MCF 10A (cell line): ENCODE measurements around the gene HLA-E. TPM values are rescaled to one million over a fixed set of nuclear protein-coding genes. Genes with fewer than 3 reads are reported as not detected.

Source experiments
- BruUV-seq: library from RNA; stranded (reverse); fragments of 400-500 nt; replicated peaks from 2 replicates; lab custom pipeline; 2021; lab: Mats Ljungman, UMichigan
- CTCF ChIA-PET: fragments of 300-600 bp; sonication (Branson Sonifier 250); formaldehyde crosslinking; extraction: SDS; loops from one replicate; lab custom pipeline; 2021; ENCODE audit warnings: antibody characterized with exemption, inconsistent platforms; lab: Yijun Ruan, JAX
- POLR2A ChIA-PET: fragments of 300-600, 350-650 bp; sonication (Branson Sonifier 250); formaldehyde crosslinking; extraction: SDS; loops from one replicate; lab custom pipeline; 2020; ENCODE audit warnings: antibody characterized with exemption, inconsistent platforms; lab: Yijun Ruan, JAX
- DNase-seq: peaks from one replicate; pipeline ENCODE4 v3.0.0-alpha.2; 2018; ENCODE audit not compliant: unreplicated experiment
- H3K27ac Mint-ChIP-seq: one replicate; pipeline ENCODE4 v1.8.0; 2022; ENCODE audit warnings: mild to moderate bottlenecking, low read depth, mixed read lengths; ENCODE audit not compliant: unreplicated experiment
- H3K27me3 Mint-ChIP-seq: one replicate; pipeline ENCODE4 v1.8.0; 2022; ENCODE audit warnings: mixed read lengths; ENCODE audit not compliant: insufficient read depth, unreplicated experiment
- H3K36me3 Mint-ChIP-seq: one replicate; pipeline ENCODE4 v1.8.0; 2022; ENCODE audit warnings: mild to moderate bottlenecking, moderate library complexity, mixed read lengths; ENCODE audit not compliant: insufficient read depth, unreplicated experiment
- H3K4me1 Mint-ChIP-seq: one replicate; pipeline ENCODE4 v1.8.0; 2022; ENCODE audit warnings: mixed read lengths; ENCODE audit not compliant: insufficient read depth, unreplicated experiment
- H3K4me3 Mint-ChIP-seq: one replicate; pipeline ENCODE4 v1.8.0; 2022; ENCODE audit warnings: mild to moderate bottlenecking, moderate library complexity, mixed read lengths; ENCODE audit not compliant: unreplicated experiment
- H3K9me3 Mint-ChIP-seq: one replicate; pipeline ENCODE4 v1.8.0; 2022; ENCODE audit warnings: mixed read lengths; ENCODE audit not compliant: unreplicated experiment
- CTCF ChIP-seq: fragments of 200-600 bp; IDR thresholded peaks from one replicate; pipeline ENCODE4 v1.8.0; 2022; ENCODE audit warnings: antibody characterized with exemption, mild to moderate bottlenecking; ENCODE audit not compliant: unreplicated experiment
- intact Hi-C: fragments of 100-400 bp; cut with micrococcal nuclease; formaldehyde crosslinking; loops from 2 replicates; pipeline ENCODE4 v1.14.1; 2022
- total RNA-seq: library from RNA; stranded (reverse); gene quantifications from 2 replicates; pipeline ENCODE4 v1.2.3, GENCODE V29; 2022

The HLA-E gene
- total RNA-seq, 1 experiment from 2014 or later = 83.6 TPM

- Mint-ChIP-seq H3K9me3 (no peaks in the 10 kb centered on the region), H3K27me3 (no peaks in the 10 kb centered on the region), H3K4me1 (peaks cover 12% of the 10 kb centered on the region), H3K27ac (no peak overlapping the region), H3K36me3 (peaks cover 20% of the 10 kb centered on the region), H3K4me3 (peak overlapping the region; percentile 15)
- intact Hi-C loops = loop anchor here (5.0 kb wide), 1 partner anchor 181 kb away; the partner anchor contains the start of gene TUBB
- TF ChIP-seq CTCF = peak; percentile 92
- POLR2A ChIA-PET = interaction anchor here (0.6 to 4.6 kb wide), 18 partner anchors 10 to 546 kb away, joined by 3 to 27 read pairs (median 4); partner anchors contain the start of genes ABCF1, GNL1, MRPS18B and PPP1R10
- CTCF ChIA-PET = interaction anchor here (0.7 to 9.9 kb wide), 27 partner anchors 11 to 545 kb away, joined by 3 to 229 read pairs (median 5); partner anchors contain the start of genes GNL1 and PRR3
- no TSS peak for BruUV-seq
- DNase-seq = peak; percentile 74
Measured at GRCh38 chr6:30541515-30542403, 52.5 kb downstream of the HLA-E start.

- H3K27me3 Mint-ChIP-seq = no peaks in the 10 kb centered on the region
- no peaks in the 10 kb centered on the region for H3K9me3 Mint-ChIP-seq
- H3K4me1 Mint-ChIP-seq = peaks cover 12% of the 10 kb centered on the region
- DNase-seq = no peak
- ChIA-PET CTCF (interaction anchor here (0.7 to 9.9 kb wide), 15 partner anchors 8 to 545 kb away, joined by 3 to 229 read pairs (median 6); partner anchors contain the start of genes GNL1 and PRR3), POLR2A (interaction anchor here (0.6 to 4.6 kb wide), 8 partner anchors 13 to 188 kb away, joined by 3 to 27 read pairs (median 4); partner anchors contain the start of genes GNL1 and PRR3)
- H3K36me3 Mint-ChIP-seq = peaks cover 26% of the 10 kb centered on the region
- no peak for TF ChIP-seq CTCF
- H3K4me3 Mint-ChIP-seq = no peak overlapping the region
- intact Hi-C loops = loop anchor here (5.0 kb wide), 1 partner anchor 180 kb away; the partner anchor contains the start of gene TUBB
- H3K27ac Mint-ChIP-seq = no peak overlapping the region
- BruUV-seq = no TSS peak
Measured at GRCh38 chr6:30542404-30542725, 53.1 kb downstream of the HLA-E start.

- ChIA-PET POLR2A (interaction anchor here (0.6 to 4.6 kb wide), 4 partner anchors 13 to 184 kb away, joined by 3 to 27 read pairs (median 3); partner anchors contain the start of genes GNL1 and PRR3), CTCF (interaction anchor here (1.1 to 9.9 kb wide), 8 partner anchors 8 to 544 kb away, joined by 3 to 229 read pairs (median 8); partner anchors contain the start of genes GNL1 and PRR3)
- DNase-seq = no peak
- no peaks in the 10 kb centered on the region for H3K9me3 Mint-ChIP-seq
- peaks cover 12% of the 10 kb centered on the region for H3K4me1 Mint-ChIP-seq
- H3K4me3 Mint-ChIP-seq = no peak overlapping the region
- H3K36me3 Mint-ChIP-seq = peaks cover 30% of the 10 kb centered on the region
- no peak overlapping the region for H3K27ac Mint-ChIP-seq
- no peak for TF ChIP-seq CTCF
- H3K27me3 Mint-ChIP-seq = no peaks in the 10 kb centered on the region
- BruUV-seq = no TSS peak
- intact Hi-C loops = loop anchor here (5.0 kb wide), 1 partner anchor 179 kb away; the partner anchor contains the start of gene TUBB
Measured at GRCh38 chr6:30542915-30543314, 53.6 kb downstream of the HLA-E start.

Other genes starting within 250 kb of the HLA-E start
- 14.7 and 18.6 TPM in 2 replicates for gene TRIM39, start 162.6 kb upstream of the HLA-E start, total RNA-seq
- 63.0 and 74.1 TPM in 2 replicates for gene RPP21, start 144.4 kb upstream of the HLA-E start, total RNA-seq
- 69.1 and 76.8 TPM in 2 replicates for gene GNL1, start 67.0 kb downstream of the HLA-E start, total RNA-seq
- 20.0 and 26.2 TPM in 2 replicates for gene PRR3, start 67.8 kb downstream of the HLA-E start, total RNA-seq
- gene ABCF1, start 81.9 kb downstream of the HLA-E start, total RNA-seq = 58.0 and 63.9 TPM in 2 replicates
- gene PPP1R10, start 127.7 kb downstream of the HLA-E start, total RNA-seq = 103 and 209 TPM in 2 replicates
- gene MRPS18B, start 128.3 kb downstream of the HLA-E start, total RNA-seq = 120 and 127 TPM in 2 replicates
- gene ATAT1, start 137.4 kb downstream of the HLA-E start, total RNA-seq = 6.4 and 8.6 TPM in 2 replicates
- 10.3 and 15.7 TPM in 2 replicates for gene C6orf136, start 157.6 kb downstream of the HLA-E start, total RNA-seq
- 41.3 and 49.8 TPM in 2 replicates for gene DHX16, start 183.5 kb downstream of the HLA-E start, total RNA-seq
- gene PPP1R18, start 197.1 kb downstream of the HLA-E start, total RNA-seq = 66.9 and 74.7 TPM in 2 replicates
- gene NRM, start 201.5 kb downstream of the HLA-E start, total RNA-seq = 3.8 and 5.3 TPM in 2 replicates
- gene MDC1, start 227.8 kb downstream of the HLA-E start, total RNA-seq = 50.6 and 54.5 TPM in 2 replicates
- 200 and 210 TPM in 2 replicates for gene TUBB, start 230.8 kb downstream of the HLA-E start, total RNA-seq